ENCODE measurements around the gene PTPN13.

Gene PTPN13

GRCh38 chr4:86587381-86588140 is 6.6 kb upstream of the PTPN13 start:
- DNase-seq = no peak

DNA sequence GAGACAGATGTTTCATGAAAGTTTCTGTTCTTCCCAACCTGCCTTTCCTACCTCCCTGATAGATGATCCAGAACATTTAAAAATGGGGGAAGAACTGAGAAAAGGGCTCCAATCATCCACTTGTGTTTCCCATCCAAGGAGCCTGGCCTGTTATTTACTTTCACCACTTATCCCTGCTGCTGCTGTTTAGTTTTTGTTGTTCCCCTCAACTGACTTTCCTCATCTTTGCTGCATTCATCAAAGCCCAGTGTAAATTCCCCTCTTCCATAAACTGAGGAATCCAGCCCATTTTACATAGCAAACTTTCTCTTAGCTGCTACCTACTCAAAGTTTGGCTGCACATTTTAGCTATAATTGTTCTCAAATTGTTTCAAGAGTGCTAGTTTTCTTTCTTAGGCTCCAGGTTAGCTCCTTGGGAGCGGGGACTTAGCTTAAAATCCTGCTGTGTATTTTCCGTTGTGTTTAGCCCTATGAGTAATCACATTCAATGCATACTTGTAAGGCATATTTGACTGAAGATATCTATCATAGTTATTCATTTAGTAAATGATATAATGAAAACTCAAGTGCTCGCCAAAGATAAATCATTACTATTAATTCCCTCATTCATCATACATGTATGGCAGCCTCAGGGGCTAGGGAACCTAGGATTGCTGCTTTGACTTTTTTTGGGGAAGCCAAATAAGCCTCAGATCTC is 1.4 kb upstream of the PTPN13 start:
- no peak for DNase-seq

DNA sequence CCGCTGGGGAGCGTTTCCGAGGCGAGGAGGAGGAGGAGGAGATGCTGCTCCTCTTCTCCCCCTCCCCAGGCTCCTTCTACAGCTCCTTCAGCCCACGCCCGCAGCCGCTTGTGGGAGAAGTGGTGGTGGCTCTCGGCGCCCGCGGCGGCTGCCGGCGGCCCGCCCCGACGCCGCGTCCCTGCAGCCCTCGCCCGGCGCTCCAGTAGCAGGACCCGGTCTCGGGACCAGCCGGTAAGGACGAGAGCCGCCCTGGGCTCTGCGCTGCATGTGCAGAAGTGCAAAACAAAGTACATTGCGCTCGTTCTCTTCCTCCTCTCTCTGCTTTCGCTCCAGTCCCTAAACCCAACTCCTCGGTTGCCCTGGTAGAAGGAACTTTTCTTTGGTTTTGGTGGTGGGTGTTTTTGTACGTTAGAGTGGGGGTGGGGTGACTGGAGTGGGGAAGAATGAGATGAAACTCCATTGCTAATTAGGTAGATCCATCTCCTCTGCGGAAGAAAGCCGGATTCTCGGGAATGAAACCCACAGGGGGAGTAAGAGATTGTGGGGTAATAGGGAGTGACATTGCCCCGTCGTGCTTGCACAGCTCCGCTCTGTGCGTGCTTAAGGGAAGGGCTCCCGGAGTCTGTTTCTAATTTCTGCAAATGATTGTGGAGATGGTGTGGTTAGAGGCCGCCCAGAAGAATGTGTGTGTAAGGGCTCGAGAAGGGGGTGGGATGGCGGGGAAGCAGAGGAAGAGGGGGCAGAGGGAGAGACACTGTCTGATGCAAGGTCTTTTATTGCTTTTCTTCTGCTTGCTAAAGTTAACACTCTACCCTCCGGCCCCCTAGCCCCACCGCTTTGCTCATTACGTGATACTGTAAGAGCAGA is 677 bp downstream of the PTPN13 start:
- DNase-seq = peak; percentile 60 to 81

DNA sequence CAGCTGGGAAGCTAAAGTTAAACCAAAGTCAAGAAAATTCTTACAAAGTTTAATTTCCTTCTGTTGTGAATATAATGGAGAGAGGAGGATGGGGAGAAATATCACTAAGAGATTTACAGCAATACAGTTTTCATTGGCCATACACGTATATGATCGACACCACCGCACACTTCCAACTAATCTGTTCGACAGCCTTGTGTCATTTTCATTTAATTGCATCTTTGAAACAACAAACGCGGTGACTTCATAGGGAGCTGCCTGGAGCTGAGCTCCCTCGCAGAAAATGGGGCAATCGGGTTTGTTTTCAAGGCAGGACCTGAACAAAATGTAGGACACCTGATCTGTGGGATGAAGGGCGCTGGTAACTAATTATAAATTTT is 1.3 kb downstream of the PTPN13 start:
- peak in 1 of 2 donors; percentile 81 for DNase-seq

- DNase-seq = peak in 1 of 2 donors; percentile 34
Observed at GRCh38 chr4:86596807-86597206, 2.7 kb downstream of the PTPN13 start.

DNA sequence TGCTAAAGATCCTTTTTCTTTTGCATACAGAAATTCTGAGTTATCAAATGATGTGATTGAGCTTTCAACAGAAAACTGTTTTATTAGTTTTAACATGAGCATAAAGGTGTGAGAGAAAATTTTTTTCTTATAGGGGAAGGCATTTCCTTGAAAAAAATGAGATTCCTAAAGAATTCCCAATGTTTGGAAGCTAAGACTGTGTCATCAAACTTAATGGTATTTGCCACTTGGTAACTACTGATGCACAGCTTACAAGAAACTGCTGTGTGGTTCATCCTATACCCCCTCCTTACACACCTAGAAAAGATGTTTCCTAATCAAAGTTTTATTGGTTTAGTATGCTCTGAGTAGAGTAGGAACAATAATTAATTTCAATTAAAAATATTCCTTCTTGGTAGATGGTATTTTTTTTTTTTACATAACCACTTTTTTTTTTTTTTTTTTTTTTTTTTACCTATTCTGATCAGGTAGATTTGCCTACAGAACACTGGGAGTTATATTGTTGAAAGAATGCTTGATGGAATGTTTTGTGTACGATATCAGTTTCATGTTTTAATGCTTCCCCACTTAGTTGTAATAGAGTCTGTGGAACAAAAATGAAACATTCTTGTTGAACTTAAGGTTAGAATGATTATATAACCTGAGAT is 6.0 kb downstream of the PTPN13 start:
- no peak for DNase-seq

DNA sequence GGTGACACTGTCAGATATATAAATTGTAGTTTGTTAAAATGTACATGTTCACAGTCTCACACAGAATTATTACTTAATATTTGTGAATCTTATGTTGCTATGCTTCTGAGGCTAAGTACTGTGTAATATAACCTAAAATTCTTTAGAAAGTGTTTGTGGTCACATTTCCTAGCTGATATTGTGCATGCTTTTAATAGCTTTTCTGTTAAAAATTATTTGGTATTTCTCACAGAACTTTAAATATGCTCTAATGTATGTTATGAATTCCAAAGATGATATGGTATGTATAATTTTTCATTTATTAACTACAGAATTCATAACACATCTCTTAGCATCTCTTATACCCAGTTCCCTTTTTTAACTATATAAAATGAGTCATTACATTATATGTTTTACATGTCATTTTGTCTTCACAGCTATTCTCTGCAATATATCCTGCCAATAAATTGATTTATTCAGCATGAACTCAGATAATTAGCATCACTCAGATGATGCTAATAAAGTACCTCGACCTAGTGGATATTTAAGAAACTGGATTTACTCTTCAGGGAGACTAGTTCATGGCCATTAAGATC is 9.3 kb downstream of the PTPN13 start:
- no peak for DNase-seq

GRCh38 chr4:86606809-86607208 is 12.7 kb downstream of the PTPN13 start:
- DNase-seq = no peak

- DNase-seq = peak in 1 of 2 donors; percentile 80
Observed at GRCh38 chr4:86608757-86609375, 14.8 kb downstream of the PTPN13 start.

- DNase-seq = no peak
Observed at GRCh38 chr4:86611757-86612156, 17.6 kb downstream of the PTPN13 start.

GRCh38 chr4:86613734-86614133 is 19.6 kb downstream of the PTPN13 start:
- DNase-seq = no peak

DNA sequence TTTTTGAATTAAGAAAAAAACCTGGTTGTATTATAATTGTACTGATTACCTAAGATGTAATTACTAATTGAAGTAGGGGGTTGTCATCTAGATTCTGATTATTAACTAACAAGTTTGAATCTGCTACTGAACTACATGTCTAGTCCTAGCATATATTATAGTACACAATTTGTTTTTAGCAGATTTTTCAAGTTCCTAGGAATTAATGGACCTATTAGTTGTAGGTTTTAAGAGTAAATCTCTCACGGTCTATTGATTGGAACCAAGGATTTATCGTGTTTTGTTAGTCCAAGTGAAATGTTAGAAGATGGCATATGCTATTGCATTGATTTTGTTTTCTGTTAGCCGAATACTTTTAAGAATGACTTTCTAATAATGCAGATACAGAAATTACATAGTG is 20.8 kb downstream of the PTPN13 start:
- DNase-seq = no peak

- DNase-seq = no peak
Observed at GRCh38 chr4:86615501-86615900, 21.4 kb downstream of the PTPN13 start.

DNA sequence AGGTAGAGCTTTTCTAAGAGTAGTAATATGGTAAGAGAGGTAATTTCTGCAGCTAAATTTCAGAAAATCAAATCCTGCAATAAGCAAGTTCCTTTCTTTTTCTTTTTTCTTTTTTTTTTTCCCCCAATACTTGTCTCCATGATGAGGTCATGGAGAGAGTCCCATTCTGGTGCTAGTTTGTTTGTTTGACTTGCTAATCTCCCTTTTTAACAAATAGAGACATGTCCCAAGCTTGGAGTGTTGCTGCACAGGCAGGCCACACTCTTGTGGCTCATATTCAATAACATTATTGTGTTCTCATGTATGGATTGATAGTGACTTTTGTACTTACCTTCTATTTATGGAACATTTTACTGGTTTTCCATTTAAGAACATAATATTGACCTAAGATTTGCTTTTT is 25.5 kb downstream of the PTPN13 start:
- DNase-seq = no peak

GRCh38 chr4:86621435-86621834 is 27.3 kb downstream of the PTPN13 start:
- no peak for DNase-seq

GRCh38 chr4:86626066-86626465 is 32.0 kb downstream of the PTPN13 start:
- no peak for DNase-seq

- DNase-seq = no peak
Observed at GRCh38 chr4:86627462-86628135, 33.5 kb downstream of the PTPN13 start.

DNA sequence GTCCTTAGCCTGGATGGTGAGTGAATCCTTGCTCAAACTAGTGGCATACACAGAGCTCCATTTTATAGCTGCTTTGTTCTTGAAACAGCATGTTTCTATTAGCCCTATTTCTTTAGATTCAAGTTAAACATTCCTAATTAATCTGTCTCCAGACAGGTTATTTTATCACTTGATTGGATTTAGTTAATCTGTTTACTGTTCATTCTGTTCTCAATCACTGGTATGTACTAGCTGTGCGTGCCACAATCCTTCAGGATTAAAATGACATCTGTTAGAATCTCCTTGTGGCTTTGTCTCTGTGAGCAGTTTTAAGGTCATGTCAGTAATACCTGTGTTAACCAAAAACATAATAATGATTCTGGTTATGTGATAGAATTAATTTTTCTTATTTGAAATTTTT is 36.5 kb downstream of the PTPN13 start:
- no peak for DNase-seq

DNA sequence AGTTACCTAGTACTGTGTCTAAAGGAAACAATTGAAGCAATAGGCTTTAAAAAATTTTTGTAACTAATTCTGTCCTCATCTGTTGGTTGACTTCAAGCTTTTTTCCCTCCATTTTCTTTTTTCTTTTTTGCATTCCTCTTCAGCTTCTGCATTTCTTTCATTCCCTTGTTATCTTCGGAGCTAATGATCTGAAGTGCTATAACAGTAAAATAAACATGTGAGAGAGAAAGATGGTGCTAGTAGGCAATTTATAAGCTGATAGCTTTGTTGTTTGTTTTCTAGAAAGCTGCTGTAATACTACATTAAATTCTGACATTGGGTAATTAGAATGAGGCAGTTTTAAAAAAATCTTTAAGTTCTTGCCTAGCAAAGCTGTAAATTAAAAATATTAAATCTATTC is 37.1 kb downstream of the PTPN13 start:
- no peak for DNase-seq

DNA sequence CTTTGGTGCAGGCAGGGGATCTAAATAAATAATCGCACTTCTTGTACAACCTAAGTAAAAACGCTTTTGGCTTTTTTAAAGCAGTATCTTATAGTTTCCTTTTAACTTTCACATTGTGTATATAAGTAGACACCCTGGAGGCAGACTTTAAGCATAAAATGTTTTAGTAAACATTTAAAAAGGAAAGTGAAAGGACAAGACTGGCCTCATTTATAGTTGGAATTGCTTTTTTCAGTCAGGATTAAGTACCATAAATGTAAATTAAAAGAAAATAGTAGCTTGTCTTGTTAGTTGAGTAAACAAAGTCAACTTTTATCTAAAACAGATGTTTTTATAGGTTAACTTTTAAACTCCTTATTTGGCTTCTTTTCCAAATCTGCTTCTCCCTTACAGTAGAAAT is 39.7 kb downstream of the PTPN13 start:
- DNase-seq = no peak

- DNase-seq = no peak
Observed at GRCh38 chr4:86640469-86640868, 46.4 kb downstream of the PTPN13 start.
